KMS-11 (cell line): ENCODE data around the gene IL1RAPL1.

Experiments used
- H2AFZ ChIP-seq: fragments of 200-600 bp; sonication (generic); 2 replicates; pipeline ENCODE4 v1.6.1; 2016; ENCODE audit warnings: antibody characterized with exemption, mixed run types, low read depth
- H3K27ac ChIP-seq: fragments of 200-600 bp; sonication (generic); 2 replicates; pipeline ENCODE4 v1.6.1; 2016; ENCODE audit warnings: mild to moderate bottlenecking, mixed run types
- H3K27me3 ChIP-seq: fragments of 200-600 bp; sonication (generic); 2 replicates; pipeline ENCODE4 v1.6.1; 2017; ENCODE audit warnings: mild to moderate bottlenecking, low read depth, mixed run types, moderate library complexity; ENCODE audit not compliant: insufficient read depth
- H3K36me3 ChIP-seq: fragments of 200-600 bp; sonication (generic); 2 replicates; pipeline ENCODE4 v1.6.1; 2017; ENCODE audit warnings: mild to moderate bottlenecking, mixed run types; ENCODE audit not compliant: insufficient read depth
- H3K4me1 ChIP-seq: fragments of 200-600 bp; sonication (generic); 2 replicates; pipeline ENCODE4 v1.6.1; 2016; ENCODE audit warnings: mild to moderate bottlenecking, low read depth, mixed run types; ENCODE audit not compliant: poor library complexity, severe bottlenecking
- H3K4me2 ChIP-seq: fragments of 200-600 bp; sonication (generic); 2 replicates; pipeline ENCODE4 v1.7.0; 2016; ENCODE audit warnings: mild to moderate bottlenecking, mixed run types
- H3K4me3 ChIP-seq: fragments of 200-600 bp; sonication (generic); IDR thresholded peaks from 2 replicates; pipeline ENCODE4 v1.6.1; 2017; ENCODE audit warnings: low read depth, low read length, mixed read lengths; ENCODE audit not compliant: insufficient read depth
- H3K79me2 ChIP-seq: fragments of 200-600 bp; sonication (generic); 2 replicates; pipeline ENCODE4 v1.6.1; 2016; ENCODE audit warnings: low read depth, mixed run types; ENCODE audit not compliant: insufficient read depth
- H3K9ac ChIP-seq: fragments of 200-600 bp; sonication (generic); 2 replicates; pipeline ENCODE4 v1.6.1; 2016; ENCODE audit warnings: mild to moderate bottlenecking, mixed run types
- H4K20me1 ChIP-seq: fragments of 200-600 bp; sonication (generic); 2 replicates; pipeline ENCODE4 v1.6.1; 2016; ENCODE audit warnings: mild to moderate bottlenecking, mixed run types; ENCODE audit not compliant: insufficient read depth
- TF ChIP-seq, protein P1 (sequence below): fragments of 200-600 bp; sonication (generic); conservative IDR thresholded peaks from 2 replicates; pipeline ENCODE4 v1.6.1; 2017; ENCODE audit warnings: low read depth, mild to moderate bottlenecking, antibody characterized with exemption, low read length, moderate library complexity, mixed read lengths

Gene IL1RAPL1

DNA sequence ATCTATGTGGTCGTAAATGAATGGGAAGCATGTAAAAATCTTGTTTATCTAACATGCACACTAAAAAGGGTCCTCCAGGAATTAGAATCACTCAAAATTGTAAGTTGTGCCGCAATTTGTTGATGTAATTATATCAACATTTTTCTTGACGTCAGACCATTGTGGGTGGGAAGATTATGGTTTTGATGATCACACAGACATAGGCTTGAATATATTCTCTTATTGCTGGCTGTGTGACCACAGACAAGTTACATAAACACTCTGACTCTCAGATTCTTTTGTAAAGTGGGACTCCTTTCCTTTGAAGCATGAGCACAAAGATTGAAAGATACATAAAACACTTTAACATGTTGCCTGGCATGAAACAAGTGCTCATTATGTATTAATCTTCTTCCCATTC is 51.5 kb downstream of the IL1RAPL1 start:
- H3K36me3 ChIP-seq: no peaks in the 10 kb centered on the region
- no peak overlapping the region for H3K4me2 ChIP-seq
- H3K4me1 ChIP-seq: no peaks in the 10 kb centered on the region
- TF ChIP-seq, protein P1, sequence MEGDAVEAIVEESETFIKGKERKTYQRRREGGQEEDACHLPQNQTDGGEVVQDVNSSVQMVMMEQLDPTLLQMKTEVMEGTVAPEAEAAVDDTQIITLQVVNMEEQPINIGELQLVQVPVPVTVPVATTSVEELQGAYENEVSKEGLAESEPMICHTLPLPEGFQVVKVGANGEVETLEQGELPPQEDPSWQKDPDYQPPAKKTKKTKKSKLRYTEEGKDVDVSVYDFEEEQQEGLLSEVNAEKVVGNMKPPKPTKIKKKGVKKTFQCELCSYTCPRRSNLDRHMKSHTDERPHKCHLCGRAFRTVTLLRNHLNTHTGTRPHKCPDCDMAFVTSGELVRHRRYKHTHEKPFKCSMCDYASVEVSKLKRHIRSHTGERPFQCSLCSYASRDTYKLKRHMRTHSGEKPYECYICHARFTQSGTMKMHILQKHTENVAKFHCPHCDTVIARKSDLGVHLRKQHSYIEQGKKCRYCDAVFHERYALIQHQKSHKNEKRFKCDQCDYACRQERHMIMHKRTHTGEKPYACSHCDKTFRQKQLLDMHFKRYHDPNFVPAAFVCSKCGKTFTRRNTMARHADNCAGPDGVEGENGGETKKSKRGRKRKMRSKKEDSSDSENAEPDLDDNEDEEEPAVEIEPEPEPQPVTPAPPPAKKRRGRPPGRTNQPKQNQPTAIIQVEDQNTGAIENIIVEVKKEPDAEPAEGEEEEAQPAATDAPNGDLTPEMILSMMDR: no peak
- H3K27me3 ChIP-seq: no peaks in the 10 kb centered on the region
- no peak overlapping the region for H3K9ac ChIP-seq
- H4K20me1 ChIP-seq: no peaks in the 10 kb centered on the region
- H2AFZ ChIP-seq: no peak overlapping the region
- H3K4me3 ChIP-seq: no peak overlapping the region
- no peaks in the 10 kb centered on the region for H3K79me2 ChIP-seq
- no peak overlapping the region for H3K27ac ChIP-seq

DNA sequence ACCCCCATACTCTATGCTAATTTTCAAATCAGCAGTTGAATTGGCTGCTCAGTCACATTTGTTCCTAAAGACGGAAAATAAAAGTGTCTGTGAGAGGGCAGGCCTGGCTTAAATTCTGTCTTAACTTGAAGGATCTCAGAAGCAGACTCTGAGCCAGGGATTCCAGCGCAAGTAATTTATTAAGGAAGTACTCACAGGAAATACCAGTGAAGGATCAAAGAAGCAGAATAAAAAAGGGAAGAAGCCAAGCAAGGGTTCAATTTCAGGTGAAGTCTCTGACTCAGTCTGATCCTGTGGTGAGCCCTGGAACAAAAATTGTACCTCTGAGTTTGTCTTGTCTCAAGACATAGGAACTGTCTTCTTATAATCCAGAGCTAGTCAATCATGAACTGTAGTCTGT is 52.2 kb downstream of the IL1RAPL1 start:
- Histone ChIP-seq H3K27ac (no peak overlapping the region), H3K4me2 (no peak overlapping the region), H3K9ac (no peak overlapping the region), H4K20me1 (no peaks in the 10 kb centered on the region), H2AFZ (no peak overlapping the region), H3K4me1 (no peaks in the 10 kb centered on the region), H3K27me3 (no peaks in the 10 kb centered on the region), H3K4me3 (no peak overlapping the region), H3K79me2 (no peaks in the 10 kb centered on the region), H3K36me3 (no peaks in the 10 kb centered on the region)
- TF ChIP-seq, protein P1: no peak

- H3K4me3 ChIP-seq: no peak overlapping the region
- no peaks in the 10 kb centered on the region for H3K36me3 ChIP-seq
- TF ChIP-seq, protein P1: no peak
- no peak overlapping the region for H2AFZ ChIP-seq
- no peak overlapping the region for H3K27ac ChIP-seq
- H3K79me2 ChIP-seq: no peaks in the 10 kb centered on the region
- H3K9ac ChIP-seq: no peak overlapping the region
- no peaks in the 10 kb centered on the region for H4K20me1 ChIP-seq
- H3K4me2 ChIP-seq: no peak overlapping the region
- no peaks in the 10 kb centered on the region for H3K27me3 ChIP-seq
- no peaks in the 10 kb centered on the region for H3K4me1 ChIP-seq
These were observed 62.3 kb downstream of the IL1RAPL1 start for GRCh38 chrX:28649541-28649940.

GRCh38 chrX:28651186-28651585 is 63.9 kb downstream of the IL1RAPL1 start:
- TF ChIP-seq, protein P1: no peak

More at GRCh38 chrX:28651186-28651585, 63.9 kb downstream of the IL1RAPL1 start:
- H3K27me3 ChIP-seq: no peaks in the 10 kb centered on the region
- H3K27ac ChIP-seq: no peak overlapping the region
- H3K4me3 ChIP-seq: no peak overlapping the region
- H2AFZ ChIP-seq: no peak overlapping the region
- H3K79me2 ChIP-seq: no peaks in the 10 kb centered on the region
- H3K9ac ChIP-seq: no peak overlapping the region
- no peak overlapping the region for H3K4me2 ChIP-seq
- H4K20me1 ChIP-seq: no peaks in the 10 kb centered on the region
- H3K36me3 ChIP-seq: no peaks in the 10 kb centered on the region
- H3K4me1 ChIP-seq: no peaks in the 10 kb centered on the region
